ENCODE data around the gene LIPT2. TPM values are rescaled to one million over a fixed set of nuclear protein-coding genes. Genes with fewer than 3 reads are reported as not detected.

LIPT2 gene
- total and polyA plus RNA-seq, 2 of the 4 experiments (the other 2 are of a cell fraction), result 1.7 to 2.9 TPM

- Histone ChIP-seq H3K27me3 (ENCODE audit: control insufficient read depth, insufficient read depth, low read length) (peaks cover 40% of the 10 kb centered on the region), H3K4me3 (ENCODE audit: insufficient read depth, low read depth, low read length) (no peak overlapping the region), H4K20me1 (ENCODE audit: insufficient read depth, low read length) (no peaks in the 10 kb centered on the region), H3K14ac (replicated peaks; ENCODE audit: low read depth, low read length) (no peak overlapping the region), H4K5ac (ENCODE audit: low read depth, low read length) (no peak overlapping the region), H3K9me3 (ENCODE audit: control insufficient read depth, insufficient read depth, low read length) (no peaks in the 10 kb centered on the region), H3K4me1 (ENCODE audit: control insufficient read depth, insufficient read depth, low read length) (peaks cover 4% of the 10 kb centered on the region; the same call in 1 of the 2 replicates), H3K27ac (ENCODE audit: insufficient read depth, low read length) (no peak overlapping the region), H2BK20ac (ENCODE audit: low read depth, low read length) (no peak overlapping the region), H2AK5ac (ENCODE audit: low read depth, low read length) (no peak overlapping the region), H2AK9ac (replicated peaks; ENCODE audit: low read depth, low read length, poor library complexity) (no peak overlapping the region), H2BK120ac (ENCODE audit: low read depth, low read length) (no peak overlapping the region), H3K36me3 (ENCODE audit: control insufficient read depth, insufficient read depth, low read length) (no peaks in the 10 kb centered on the region), H2AFZ (replicated peaks; ENCODE audit: low read length, poor library complexity) (no peak overlapping the region), H3K18ac (ENCODE audit: low read depth, low read length) (no peak overlapping the region), H3K4me2 (ENCODE audit: low read depth, low read length) (no peak overlapping the region), H2BK5ac (ENCODE audit: low read depth, low read length, poor library complexity, severe bottlenecking) (no peak overlapping the region), H3K79me1 (ENCODE audit: low read depth in 1 of 2, low read length in 2 of 2) (no peaks in the 10 kb centered on the region), H3K9me1 (ENCODE audit: insufficient read depth, low read length) (peaks cover 3% of the 10 kb centered on the region; the same call in 1 of the 2 replicates), H4K8ac (ENCODE audit: low read depth in 2 of 2, low read length in 2 of 2) (no peak overlapping the region), H3K9ac (ENCODE audit: low read depth, low read length) (no peak overlapping the region), H3K4ac (ENCODE audit: low read depth, low read length) (no peak overlapping the region), H4K91ac (ENCODE audit: insufficient read depth, low read depth, low read length) (no peak overlapping the region), H2BK15ac (ENCODE audit: low read depth, low read length) (no peak overlapping the region), H3K56ac (ENCODE audit: extremely low read depth, insufficient read depth, low read length) (no peak overlapping the region), H3K23ac (ENCODE audit: low read depth, low read length) (no peak overlapping the region)
- ChIA-PET CTCF (interaction anchor here (0.6 to 1.4 kb wide), 3 partner anchors 9 to 239 kb away, joined by 3 to 4 read pairs (median 3); no protein-coding TSS in a partner anchor), POLR2A (ENCODE audit: unreplicated experiment) (no interaction called here)
- dilution Hi-C loops (cut with HindIII; ENCODE audit: low sequenced_read_pairs, unreplicated experiment), result no loop called here
- BruUV-seq (replicated peaks), result no TSS peak
- ATAC-seq (ENCODE audit: low read depth) (no peak), DNase-seq (no peak)
- in situ Hi-C loops (cut with MboI; ENCODE audit: low sequenced_read_pairs), result no loop called here
- TF ChIP-seq BHLHE40 (IDR thresholded peaks at IDR 0.05; ENCODE audit: low read depth, low read length) (no peak), RFX5 (IDR thresholded peaks at IDR 0.05; ENCODE audit: low read depth, low read length) (no peak), FOS (IDR thresholded peaks at IDR 0.05; ENCODE audit: low read depth, low read length) (no peak), MXI1 (IDR thresholded peaks at IDR 0.05; ENCODE audit: borderline replicate concordance, low read depth, low read length) (no peak), CTCF (conservative IDR thresholded peaks at IDR 0.05; ENCODE audit: low read depth, low read length) (no peak), USF2 (IDR thresholded peaks at IDR 0.05; ENCODE audit: low read depth, low read length) (no peak), NFE2L2 (IDR thresholded peaks at IDR 0.05; ENCODE audit: low read depth, low read length) (no peak), RCOR1 (IDR thresholded peaks at IDR 0.05; ENCODE audit: insufficient replicate concordance, low read length) (no peak), CHD1 (IDR thresholded peaks at IDR 0.05; ENCODE audit: low read depth, low read length) (no peak)
- TF ChIP-seq, protein P1, sequence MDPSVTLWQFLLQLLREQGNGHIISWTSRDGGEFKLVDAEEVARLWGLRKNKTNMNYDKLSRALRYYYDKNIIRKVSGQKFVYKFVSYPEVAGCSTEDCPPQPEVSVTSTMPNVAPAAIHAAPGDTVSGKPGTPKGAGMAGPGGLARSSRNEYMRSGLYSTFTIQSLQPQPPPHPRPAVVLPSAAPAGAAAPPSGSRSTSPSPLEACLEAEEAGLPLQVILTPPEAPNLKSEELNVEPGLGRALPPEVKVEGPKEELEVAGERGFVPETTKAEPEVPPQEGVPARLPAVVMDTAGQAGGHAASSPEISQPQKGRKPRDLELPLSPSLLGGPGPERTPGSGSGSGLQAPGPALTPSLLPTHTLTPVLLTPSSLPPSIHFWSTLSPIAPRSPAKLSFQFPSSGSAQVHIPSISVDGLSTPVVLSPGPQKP (IDR thresholded peaks at IDR 0.05; ENCODE audit: borderline replicate concordance, low read depth, low read length), result no peak
- 65% methylated on average over 4 of the region's 5 CpGs; no CpG with 5 or more reads in 1 of the 2 experiments for WGBS, 2 experiments (ENCODE audit: extremely low coverage in 2 of 2, insufficient read length in 1 of 2)
- intact Hi-C loops (cut with micrococcal nuclease), result no loop called here
Observed at GRCh38 chr11:74462631-74463030, 30.9 kb downstream of the LIPT2 start.

All from IMR-90 (cell line).